Neuronal stem cell (in vitro differentiated cells): Measurements from ENCODE around the gene SRBD1.

Experiments used
- DNase-seq: peaks from one replicate; pipeline ENCODE4 v3.0.0-alpha.2; 2013; ENCODE audit warnings: low spot score
- H2AFZ ChIP-seq: one replicate; pipeline ENCODE4 v1.6.1; 2013; ENCODE audit warnings: mild to moderate bottlenecking, low read length, inconsistent platforms
- H2AK5ac ChIP-seq: 2 replicates; pipeline ENCODE4 v1.6.1; 2013; ENCODE audit warnings: low read depth, mild to moderate bottlenecking, inconsistent platforms, low read length, moderate library complexity, mixed read lengths
- H2BK120ac ChIP-seq: 2 replicates; pipeline ENCODE4 v1.6.1; 2013; ENCODE audit warnings: low read depth, mild to moderate bottlenecking, inconsistent platforms, low read length, moderate library complexity, mixed read lengths
- H2BK12ac ChIP-seq: one replicate; pipeline ENCODE4 v1.6.1; 2013; ENCODE audit warnings: low read length, inconsistent platforms
- H2BK15ac ChIP-seq: 2 replicates; pipeline ENCODE4 v1.6.1; 2013; ENCODE audit warnings: mild to moderate bottlenecking, low read length, inconsistent platforms, mixed read lengths
- H2BK5ac ChIP-seq: one replicate; pipeline ENCODE4 v1.6.1; 2013; ENCODE audit warnings: inconsistent platforms, mild to moderate bottlenecking, low read length, moderate library complexity
- H3K14ac ChIP-seq: one replicate; pipeline ENCODE4 v1.6.1; 2013; ENCODE audit warnings: low read length, inconsistent platforms
- H3K18ac ChIP-seq: 2 replicates; pipeline ENCODE4 v1.6.1; 2013; ENCODE audit warnings: low read length, inconsistent platforms
- H3K23ac ChIP-seq: 2 replicates; pipeline ENCODE4 v1.6.1; 2013; ENCODE audit warnings: low read depth, mild to moderate bottlenecking, mixed read lengths, low read length, inconsistent platforms; ENCODE audit not compliant: poor library complexity
- H3K27ac ChIP-seq: replicated peaks from 3 replicates; pipeline ENCODE4 v1.5.1; 2013; ENCODE audit warnings: low read length, inconsistent platforms
- H3K27me3 ChIP-seq, 3 experiments: 2 replicates each; pipeline ENCODE4 v1.6.1; 2013; ENCODE audit warnings: low read length in 3 of 3, mild to moderate bottlenecking in 2 of 3, inconsistent platforms in 1 of 3, low read depth in 1 of 3, mixed read lengths in 1 of 3, moderate library complexity in 1 of 3; ENCODE audit not compliant: control insufficient read depth in 3 of 3, insufficient read depth in 3 of 3
- H3K36me3 ChIP-seq, 2 donors: replicated peaks in 1 of 2; 2 replicates each; pipeline ENCODE4 v1.6.1; 2013; ENCODE audit warnings: low read length in 2 of 2; ENCODE audit not compliant: control insufficient read depth in 2 of 2, insufficient read depth in 2 of 2
- H3K4ac ChIP-seq: 2 replicates; pipeline ENCODE4 v1.6.1; 2013; ENCODE audit warnings: inconsistent platforms, mild to moderate bottlenecking, low read length, moderate library complexity
- H3K4me1 ChIP-seq, 2 donors: 1 replicate in 1 of 2; 2 replicates in 1 of 2; pipeline ENCODE4 v1.6.1; 2013; ENCODE audit warnings: low read length in 2 of 2, low read depth in 1 of 2; ENCODE audit not compliant: control insufficient read depth in 2 of 2, insufficient read depth in 1 of 2
- H3K4me2 ChIP-seq: one replicate; pipeline ENCODE4 v1.6.1; 2013; ENCODE audit warnings: mild to moderate bottlenecking, low read length, inconsistent platforms; ENCODE audit not compliant: insufficient read depth, poor library complexity, severe bottlenecking
- H3K4me3 ChIP-seq, 2 donors: 2 replicates each; pipeline ENCODE4 v1.5.1; 2013; ENCODE audit warnings: low read length in 2 of 2, mild to moderate bottlenecking in 2 of 2, inconsistent platforms in 1 of 2, moderate library complexity in 1 of 2
- H3K79me1 ChIP-seq: one replicate; pipeline ENCODE4 v1.6.1; 2013; ENCODE audit warnings: low read depth, mild to moderate bottlenecking, inconsistent platforms, low read length, moderate library complexity
- H3K9ac ChIP-seq: one replicate; pipeline ENCODE4 v1.6.1; 2013; ENCODE audit warnings: mild to moderate bottlenecking, low read depth, low read length, inconsistent platforms; ENCODE audit not compliant: poor library complexity
- H3K9me3 ChIP-seq, 2 donors: replicated peaks in 1 of 2; 2 replicates each; pipeline versions ENCODE3 to v1.6.1; 2013; ENCODE audit warnings: low read length in 2 of 2, mild to moderate bottlenecking in 2 of 2, inconsistent platforms in 1 of 2, low read depth in 1 of 2, mixed read lengths in 1 of 2, moderate library complexity in 1 of 2; ENCODE audit not compliant: control insufficient read depth in 2 of 2, insufficient read depth in 1 of 2
- H4K8ac ChIP-seq: one replicate; pipeline ENCODE4 v1.6.1; 2013; ENCODE audit warnings: low read depth, mild to moderate bottlenecking, inconsistent platforms, low read length, moderate library complexity
- H4K91ac ChIP-seq: one replicate; pipeline ENCODE4 v1.6.1; 2013; ENCODE audit warnings: low read length, low read depth, mild to moderate bottlenecking, inconsistent platforms; ENCODE audit not compliant: poor library complexity
- WGBS, 2 donors: extraction: QIAGEN DNeasy Blood & Tissue Kit; methylation state at CpG; one replicate each; pipeline ENCODE4 v1.1.7; 2013; ENCODE audit warnings: missing lambda C conversion rate in 2 of 2, mixed read lengths in 1 of 2; ENCODE audit not compliant: insufficient read length in 2 of 2, insufficient replicate concordance in 1 of 2; ENCODE audit errors: extremely low coverage in 2 of 2; 5-methylcytosine and 5-hydroxymethylcytosine counted together

SRBD1 gene

GRCh38 chr2:45640576-45640975 lies 29.5 kb upstream of the SRBD1 start:
- Histone ChIP-seq H2AK5ac (no peak overlapping the region), H3K27ac (no peak overlapping the region), H2BK15ac (no peak overlapping the region), H2BK120ac (no peak overlapping the region), H3K18ac (no peak overlapping the region), H3K27me3 (peaks cover 0 to 48% (median 5%) of the 10 kb centered on the region in 3 experiments), H3K23ac (no peak overlapping the region), H3K4me1 (peaks cover 2 to 3% of the 10 kb centered on the region in 2 donors), H2BK5ac (no peak overlapping the region), H2AFZ (no peak overlapping the region), H3K9ac (no peak overlapping the region), H3K4ac (no peak overlapping the region), H3K14ac (no peak overlapping the region), H3K4me3 (no peak overlapping the region), H3K9me3 (no peaks in the 10 kb centered on the region), H3K36me3 (no peaks in the 10 kb centered on the region), H4K91ac (no peak overlapping the region), H2BK12ac (no peak overlapping the region), H3K79me1 (no peaks in the 10 kb centered on the region), H3K4me2 (no peak overlapping the region), H4K8ac (no peak overlapping the region)
- WGBS, 2 donors: no CpG with 5 or more reads among the region's 2 CpGs
- no peak for DNase-seq

DNA sequence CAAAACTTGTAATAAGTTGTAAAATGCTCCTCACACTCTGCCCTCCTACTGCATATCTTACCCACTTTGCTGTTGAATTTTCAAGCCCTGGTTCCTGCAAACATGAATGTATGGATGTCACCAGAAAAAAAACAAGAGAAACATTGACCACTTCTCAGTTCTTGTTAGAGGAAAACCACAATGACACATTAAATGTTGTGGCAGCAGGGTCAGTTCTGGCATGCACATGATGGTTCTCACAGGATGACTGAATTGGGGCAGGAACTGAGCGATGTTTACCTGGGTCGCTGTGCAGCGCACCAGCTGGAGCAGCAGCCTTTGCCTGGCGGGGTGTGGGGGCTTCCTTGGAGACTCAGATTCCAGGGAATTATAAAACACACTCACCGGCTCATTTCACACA lies 26.4 kb upstream of the SRBD1 start:
- H3K27me3 ChIP-seq: peaks cover 0 to 33% (median 3%) of the 10 kb centered on the region in 3 experiments
- WGBS, 2 donors: no CpG with 5 or more reads among the region's 5 CpGs
- H4K91ac ChIP-seq: no peak overlapping the region
- no peak overlapping the region for H3K27ac ChIP-seq
- no peak overlapping the region for H4K8ac ChIP-seq
- H2BK12ac ChIP-seq: no peak overlapping the region
- no peaks in the 10 kb centered on the region for H3K79me1 ChIP-seq
- H3K18ac ChIP-seq: no peak overlapping the region
- no peak for DNase-seq
- no peak overlapping the region for H2BK15ac ChIP-seq
- H3K23ac ChIP-seq: no peak overlapping the region
- no peaks in the 10 kb centered on the region for H3K36me3 ChIP-seq
- H2AK5ac ChIP-seq: peak overlapping the region; percentile 16
- H3K9me3 ChIP-seq: no peaks in the 10 kb centered on the region
- H3K9ac ChIP-seq: no peak overlapping the region
- no peak overlapping the region for H3K4me2 ChIP-seq
- H3K14ac ChIP-seq: no peak overlapping the region
- H3K4ac ChIP-seq: no peak overlapping the region
- H3K4me1 ChIP-seq: no peaks in the 10 kb centered on the region
- no peak overlapping the region for H3K4me3 ChIP-seq
- no peak overlapping the region for H2AFZ ChIP-seq
- H2BK5ac ChIP-seq: no peak overlapping the region
- no peak overlapping the region for H2BK120ac ChIP-seq

- Histone ChIP-seq H3K4me1 (peaks cover 0 to 2% of the 10 kb centered on the region in 2 donors), H2AFZ (no peak overlapping the region), H3K9ac (no peak overlapping the region), H3K4me2 (no peak overlapping the region), H2BK12ac (no peak overlapping the region), H3K27me3 (peaks cover 0 to 24% (median 0%) of the 10 kb centered on the region in 3 experiments), H3K36me3 (no peaks in the 10 kb centered on the region), H4K91ac (no peak overlapping the region), H2AK5ac (no peak overlapping the region), H3K14ac (no peak overlapping the region), H4K8ac (no peak overlapping the region), H3K27ac (no peak overlapping the region), H3K23ac (no peak overlapping the region), H2BK5ac (no peak overlapping the region), H3K18ac (no peak overlapping the region), H3K79me1 (no peaks in the 10 kb centered on the region), H3K9me3 (no peaks in the 10 kb centered on the region), H2BK120ac (no peak overlapping the region), H3K4ac (no peak overlapping the region), H3K4me3 (no peak overlapping the region), H2BK15ac (no peak overlapping the region)
- WGBS, 2 donors: no CpG with 5 or more reads among the region's 5 CpGs
- no peak for DNase-seq
Measured at GRCh38 chr2:45636008-45636407, 24.9 kb upstream of the SRBD1 start.

GRCh38 chr2:45634223-45634622 lies 23.2 kb upstream of the SRBD1 start:
- Histone ChIP-seq H3K36me3 (no peaks in the 10 kb centered on the region), H3K4me1 (peaks cover 0 to 2% of the 10 kb centered on the region in 2 donors), H2BK15ac (no peak overlapping the region), H2BK5ac (no peak overlapping the region), H4K8ac (no peak overlapping the region), H3K4me2 (no peak overlapping the region), H3K27me3 (peaks cover 0 to 15% (median 0%) of the 10 kb centered on the region in 3 experiments), H3K4me3 (no peak overlapping the region), H3K4ac (no peak overlapping the region), H3K9ac (no peak overlapping the region), H3K27ac (no peak overlapping the region), H2BK120ac (no peak overlapping the region), H3K79me1 (no peaks in the 10 kb centered on the region), H2AK5ac (no peak overlapping the region), H3K23ac (no peak overlapping the region), H3K18ac (no peak overlapping the region), H2BK12ac (no peak overlapping the region), H2AFZ (no peak overlapping the region), H3K14ac (no peak overlapping the region), H3K9me3 (no peaks in the 10 kb centered on the region), H4K91ac (no peak overlapping the region)
- no peak for DNase-seq
- WGBS, 2 donors: no CpG with 5 or more reads among the region's 5 CpGs
